ENCODE measurements around the gene TIMM17B. TPM values are rescaled to one million over a fixed set of nuclear protein-coding genes. Genes with fewer than 3 reads are reported as not detected.

TIMM17B gene
- total RNA-seq, 3 donors from 2014 or later: 32.3 to 40.8 (median 35.4) TPM

- no peaks in the 10 kb centered on the region for H3K36me3 ChIP-seq
- peaks cover 0 to 11% of the 10 kb centered on the region in 2 donors for H3K27me3 ChIP-seq
- no peaks in the 10 kb centered on the region for H3K9me3 ChIP-seq
- DNase-seq (ENCODE audit: low spot score in 2 of 2): peak; percentile 81 to 84
- no peaks in the 10 kb centered on the region for H3K4me1 ChIP-seq
- H3K27ac ChIP-seq: peak within 1 kb of the TSS; percentile 85 to 92
- H3K4me3 ChIP-seq: peak within 1 kb of the TSS; percentile 58 to 84 (median 66)
- intact Hi-C loops (cut with DNase I; ENCODE audit: low total_unique reads): no loop called here
- TF ChIP-seq CTCF (IDR thresholded peaks at IDR 0.05) (no peak), POLR2AphosphoS5 (IDR thresholded peaks at IDR 0.05) (peak; percentile 59 to 86 (median 68)), POLR2A (IDR thresholded peaks at IDR 0.05) (peak; percentile 51)
Measured at GRCh38 chrX:48911412-48912182, 14.0 kb upstream of the TIMM17B start, which contains the start of gene SLC35A2. Gene SLC35A2 (minus strand): TSS chrX:48911646. CDS start chrX:48911636, 10 bp downstream.

- intact Hi-C loops (cut with DNase I; ENCODE audit: low total_unique reads): no loop called here
- peak overlapping the region; percentile 85 to 92 for H3K27ac ChIP-seq
- peaks cover 0 to 17% of the 10 kb centered on the region in 2 donors for H3K27me3 ChIP-seq
- TF ChIP-seq CTCF (IDR thresholded peaks at IDR 0.05): no peak
- TF ChIP-seq POLR2A (IDR thresholded peaks at IDR 0.05): no peak
- no peak for TF ChIP-seq POLR2AphosphoS5 (IDR thresholded peaks at IDR 0.05)
- H3K4me3 ChIP-seq: peak overlapping the region; percentile 58 to 84 (median 66)
- DNase-seq (ENCODE audit: low spot score in 2 of 2): no peak
- H3K4me1 ChIP-seq: no peaks in the 10 kb centered on the region
- no peaks in the 10 kb centered on the region for H3K36me3 ChIP-seq
- H3K9me3 ChIP-seq: no peaks in the 10 kb centered on the region
Measured at GRCh38 chrX:48910926-48911411, 13.4 kb upstream of the TIMM17B start.

- no peak overlapping the region for H3K4me3 ChIP-seq
- DNase-seq (ENCODE audit: low spot score in 2 of 2): no peak
- H3K36me3 ChIP-seq: no peaks in the 10 kb centered on the region
- no peak overlapping the region for H3K27ac ChIP-seq
- no peak for TF ChIP-seq CTCF (IDR thresholded peaks at IDR 0.05)
- no peak for TF ChIP-seq POLR2AphosphoS5 (IDR thresholded peaks at IDR 0.05)
- no peak for TF ChIP-seq POLR2A (IDR thresholded peaks at IDR 0.05)
- peaks cover 0 to 15% of the 10 kb centered on the region in 2 donors for H3K27me3 ChIP-seq
- H3K4me1 ChIP-seq: no peaks in the 10 kb centered on the region
- intact Hi-C loops (cut with DNase I; ENCODE audit: low total_unique reads): no loop called here
- no peaks in the 10 kb centered on the region for H3K9me3 ChIP-seq
Measured at GRCh38 chrX:48909703-48910294, 12.2 kb upstream of the TIMM17B start.

- H3K36me3 ChIP-seq: no peaks in the 10 kb centered on the region
- no peak for DNase-seq (ENCODE audit: low spot score in 2 of 2)
- intact Hi-C loops (cut with DNase I; ENCODE audit: low total_unique reads): no loop called here
- no peak overlapping the region for H3K27ac ChIP-seq
- H3K4me3 ChIP-seq: no peak overlapping the region
- no peak for TF ChIP-seq CTCF (IDR thresholded peaks at IDR 0.05)
- TF ChIP-seq POLR2AphosphoS5 (IDR thresholded peaks at IDR 0.05): no peak
- TF ChIP-seq POLR2A (IDR thresholded peaks at IDR 0.05): no peak
- H3K27me3 ChIP-seq: peaks cover 0 to 20% of the 10 kb centered on the region in 2 donors
- no peaks in the 10 kb centered on the region for H3K4me1 ChIP-seq
- no peaks in the 10 kb centered on the region for H3K9me3 ChIP-seq
Measured at GRCh38 chrX:48908600-48908999, 11.0 kb upstream of the TIMM17B start.

All from breast epithelium (tissue), 4 donors.